Colonic mucosa (tissue), 4 donors: ENCODE data around the gene PPP1R1B. TPM values are rescaled to one million over a fixed set of nuclear protein-coding genes. Genes with fewer than 3 reads are reported as not detected.

Experiments used
- DNase-seq: peaks from one replicate; pipeline ENCODE4 v3.0.0-alpha.2; 2020
- H3K27ac ChIP-seq: fragments of 200-600 bp; one replicate; pipeline ENCODE4 v1.8.0; 2021
- H3K27me3 ChIP-seq: fragments of 200-600 bp; one replicate; pipeline ENCODE4 v1.8.0; 2021
- H3K36me3 ChIP-seq: fragments of 200-600 bp; one replicate; pipeline ENCODE4 v1.8.0; 2021
- H3K4me1 ChIP-seq: fragments of 200-600 bp; one replicate; pipeline ENCODE4 v1.8.0; 2021; ENCODE audit warnings: mild to moderate bottlenecking
- H3K4me3 ChIP-seq: fragments of 200-600 bp; one replicate; pipeline ENCODE4 v1.8.0; 2021
- H3K9ac ChIP-seq, 2 donors: one replicate each; pipeline ENCODE4 v1.7.0; 2013; ENCODE audit warnings: control low read depth in 2 of 2, low read depth in 2 of 2, low read length in 2 of 2
- H3K9me3 ChIP-seq: fragments of 200-600 bp; one replicate; pipeline ENCODE4 v1.8.0; 2021
- CTCF ChIP-seq: fragments of 200-600 bp; IDR thresholded peaks from one replicate; pipeline ENCODE4 v1.8.0; 2022; ENCODE audit warnings: antibody characterized with exemption, mild to moderate bottlenecking
- intact Hi-C: fragments of 100-400 bp; cut with DNase I; formaldehyde crosslinking; loops from one replicate; pipeline ENCODE4 v1.14.1; 2022
- total RNA-seq, 2 donors: library from RNA; stranded (reverse); fragmentation: NEBNext Ultra II Directional in 1 of 2; extraction: Animal tissue kit (Norgen Biotek cat#: 25700) in 1 of 2; gene quantifications; one replicate each; pipeline ENCODE4 v1.2.1, GENCODE V29; 2021
- donor health status: healthy.
- donor health status: DM: no; HTN: no; CAD: no.
- donor health status: DM: no; HTN: no; CAD: no.

Gene PPP1R1B
- total RNA-seq, 2 donors from 2014 or later, result 331 to 350 TPM

- H3K27ac ChIP-seq, result no peak overlapping the region
- no peak overlapping the region for H3K9ac ChIP-seq
- TF ChIP-seq CTCF, result no peak
- no peaks in the 10 kb centered on the region for H3K36me3 ChIP-seq
- H3K4me3 ChIP-seq, result no peak overlapping the region
- H3K9me3 ChIP-seq, result no peaks in the 10 kb centered on the region
- H3K27me3 ChIP-seq, result peaks cover 22% of the 10 kb centered on the region
- no peak for DNase-seq
- intact Hi-C loops, result no loop called here
- no peaks in the 10 kb centered on the region for H3K4me1 ChIP-seq
Observed at GRCh38 chr17:39611401-39612112, 15.2 kb upstream of the PPP1R1B start.

GRCh38 chr17:39612291-39612894 is 14.4 kb upstream of the PPP1R1B start:
- intact Hi-C loops, result no loop called here
- Histone ChIP-seq H3K36me3 (no peaks in the 10 kb centered on the region), H3K4me1 (no peaks in the 10 kb centered on the region), H3K4me3 (no peak overlapping the region), H3K27ac (no peak overlapping the region), H3K9me3 (no peaks in the 10 kb centered on the region), H3K9ac (no peak overlapping the region), H3K27me3 (peaks cover 13% of the 10 kb centered on the region)
- DNase-seq, result no peak
- no peak for TF ChIP-seq CTCF

GRCh38 chr17:39612935-39613464 is 13.8 kb upstream of the PPP1R1B start:
- intact Hi-C loops, result no loop called here
- H3K4me1 ChIP-seq, result no peaks in the 10 kb centered on the region
- no peaks in the 10 kb centered on the region for H3K36me3 ChIP-seq
- no peak for DNase-seq
- H3K9ac ChIP-seq, result no peak overlapping the region
- peaks cover 7% of the 10 kb centered on the region for H3K27me3 ChIP-seq
- H3K9me3 ChIP-seq, result no peaks in the 10 kb centered on the region
- TF ChIP-seq CTCF, result no peak
- H3K27ac ChIP-seq, result no peak overlapping the region
- no peak overlapping the region for H3K4me3 ChIP-seq

- H3K36me3 ChIP-seq, result no peaks in the 10 kb centered on the region
- H3K27ac ChIP-seq, result no peak overlapping the region
- H3K27me3 ChIP-seq, result no peaks in the 10 kb centered on the region
- H3K9ac ChIP-seq, result no peak overlapping the region
- H3K4me1 ChIP-seq, result peaks cover 5% of the 10 kb centered on the region
- no peak overlapping the region for H3K4me3 ChIP-seq
- DNase-seq, result no peak
- no peaks in the 10 kb centered on the region for H3K9me3 ChIP-seq
- no peak for TF ChIP-seq CTCF
- intact Hi-C loops, result no loop called here
Observed at GRCh38 chr17:39614545-39615157, 12.1 kb upstream of the PPP1R1B start.

GRCh38 chr17:39615434-39615833 is 11.3 kb upstream of the PPP1R1B start:
- Histone ChIP-seq H3K4me1 (peaks cover 5% of the 10 kb centered on the region), H3K9ac (no peak overlapping the region), H3K27ac (no peak overlapping the region), H3K9me3 (no peaks in the 10 kb centered on the region), H3K27me3 (no peaks in the 10 kb centered on the region), H3K4me3 (no peak overlapping the region), H3K36me3 (no peaks in the 10 kb centered on the region)
- intact Hi-C loops, result no loop called here
- no peak for DNase-seq
- no peak for TF ChIP-seq CTCF
